Muscle of leg (tissue), 11 donors: ENCODE results near the gene NSD2. TPM values are rescaled to one million over a fixed set of nuclear protein-coding genes. Genes with fewer than 3 reads are reported as not detected.

Experiments used
- DNase-seq: peaks from one replicate; pipeline ENCODE4 v3.0.0; 2013
- H3K27ac ChIP-seq: one replicate; pipeline ENCODE4 v1.5.1; 2013; ENCODE audit warnings: mild to moderate bottlenecking, low read length, control low read depth
- H3K27me3 ChIP-seq: one replicate; pipeline ENCODE4 v1.6.1; 2013; ENCODE audit warnings: low read length; ENCODE audit not compliant: control insufficient read depth, insufficient read depth
- H3K36me3 ChIP-seq: one replicate; pipeline ENCODE4 v1.6.1; 2013; ENCODE audit warnings: low read length; ENCODE audit not compliant: control insufficient read depth, insufficient read depth
- H3K4me1 ChIP-seq: one replicate; pipeline ENCODE4 v1.6.1; 2013; ENCODE audit warnings: low read length; ENCODE audit not compliant: control insufficient read depth, insufficient read depth
- H3K4me3 ChIP-seq: one replicate; pipeline ENCODE4 v1.5.1; 2013; ENCODE audit warnings: low read length, control low read depth
- H3K9me3 ChIP-seq: replicated peaks from 2 replicates; pipeline ENCODE4 v1.6.1; 2013; ENCODE audit warnings: low read depth, low read length; ENCODE audit not compliant: control insufficient read depth
- WGBS: methylation state at CpG from one replicate; pipeline ENCODE4 v1.1.5; 2013; ENCODE audit warnings: missing lambda C conversion rate; ENCODE audit not compliant: insufficient coverage; 5-methylcytosine and 5-hydroxymethylcytosine counted together
- polyA plus RNA-seq, 8 donors: library from polyadenylated mRNA; unstranded; fragments of 120-200 nt; gene quantifications; one replicate each; pipeline versions ENCODE4 v1.2.1 to v1.2.3, GENCODE V29; 2013; ENCODE audit warnings: inconsistent platforms in 1 of 8, low replicate concordance in 1 of 8; ENCODE audit not compliant: insufficient read length in 8 of 8, insufficient read depth in 1 of 8
- total RNA-seq: library from RNA; stranded (reverse); fragments of 120-200 nt; gene quantifications from one replicate; pipeline ENCODE4 v1.2.4, GENCODE V29; 2013

NSD2 gene
- total and polyA plus RNA-seq, 9 donors = 35.7 to 56.5 (median 43.0) TPM

- no peak overlapping the region for H3K4me3 ChIP-seq
- peaks cover under 1% of the 10 kb centered on the region for H3K36me3 ChIP-seq
- peaks cover 5% of the 10 kb centered on the region for H3K4me1 ChIP-seq
- WGBS = no CpG with 5 or more reads among the region's 4 CpGs
- DNase-seq = no peak
- no peaks in the 10 kb centered on the region for H3K9me3 ChIP-seq
- H3K27ac ChIP-seq = no peak overlapping the region
- no peaks in the 10 kb centered on the region for H3K27me3 ChIP-seq
These were observed 2.1 kb downstream of the NSD2 start for GRCh38 chr4:1873291-1873690.

- H3K4me1 ChIP-seq = peaks cover 5% of the 10 kb centered on the region
- H3K36me3 ChIP-seq = peaks cover 5% of the 10 kb centered on the region
- no peak overlapping the region for H3K4me3 ChIP-seq
- H3K27me3 ChIP-seq = no peaks in the 10 kb centered on the region
- H3K9me3 ChIP-seq = no peaks in the 10 kb centered on the region
- 83% methylated on average over 1 of the region's 3 CpGs for WGBS
- DNase-seq = no peak
- H3K27ac ChIP-seq = no peak overlapping the region
These were observed 2.6 kb downstream of the NSD2 start for GRCh38 chr4:1873776-1874175.

GRCh38 chr4:1874201-1874600, 3.0 kb downstream of the NSD2 start:
- Histone ChIP-seq H3K36me3 (peaks cover 7% of the 10 kb centered on the region), H3K27me3 (no peaks in the 10 kb centered on the region), H3K4me1 (peaks cover 5% of the 10 kb centered on the region), H3K4me3 (no peak overlapping the region), H3K27ac (no peak overlapping the region), H3K9me3 (no peaks in the 10 kb centered on the region)
- no peak for DNase-seq
- 80% methylated on average over 1 of the region's 3 CpGs for WGBS

- WGBS = 100% methylated on average over 1 of the region's 4 CpGs
- H3K9me3 ChIP-seq = no peaks in the 10 kb centered on the region
These were observed 8.3 kb downstream of the NSD2 start for GRCh38 chr4:1879485-1879884.

GRCh38 chr4:1880332-1880731, 9.1 kb downstream of the NSD2 start:
- Histone ChIP-seq H3K4me1 (no peaks in the 10 kb centered on the region), H3K27me3 (no peaks in the 10 kb centered on the region), H3K27ac (no peak overlapping the region), H3K9me3 (no peaks in the 10 kb centered on the region), H3K4me3 (no peak overlapping the region), H3K36me3 (peaks cover 7% of the 10 kb centered on the region)
- WGBS = no CpG with 5 or more reads among the region's 1 CpG
- no peak for DNase-seq

More at GRCh38 chr4:1879485-1879884, 8.3 kb downstream of the NSD2 start:
- Histone ChIP-seq H3K4me3 (no peak overlapping the region), H3K27me3 (no peaks in the 10 kb centered on the region), H3K36me3 (peaks cover 7% of the 10 kb centered on the region), H3K4me1 (no peaks in the 10 kb centered on the region), H3K27ac (no peak overlapping the region)
- no peak for DNase-seq

GRCh38 chr4:1882850-1883271, 11.7 kb downstream of the NSD2 start:
- Histone ChIP-seq H3K4me3 (no peak overlapping the region), H3K9me3 (no peaks in the 10 kb centered on the region), H3K4me1 (peaks cover 3% of the 10 kb centered on the region), H3K27ac (no peak overlapping the region), H3K36me3 (peaks cover 7% of the 10 kb centered on the region), H3K27me3 (no peaks in the 10 kb centered on the region)
- DNase-seq = no peak
- 100% methylated on average over 1 of the region's 1 CpG for WGBS

- DNase-seq = no peak
- H3K27ac ChIP-seq = no peak overlapping the region
- H3K27me3 ChIP-seq = no peaks in the 10 kb centered on the region
- H3K36me3 ChIP-seq = peaks cover 4% of the 10 kb centered on the region
- WGBS = 80% methylated on average over 3 of the region's 8 CpGs
- no peaks in the 10 kb centered on the region for H3K9me3 ChIP-seq
- H3K4me3 ChIP-seq = no peak overlapping the region
- H3K4me1 ChIP-seq = peaks cover 3% of the 10 kb centered on the region
These were observed 12.4 kb downstream of the NSD2 start for GRCh38 chr4:1883583-1883982.

GRCh38 chr4:1885414-1885813, 14.2 kb downstream of the NSD2 start:
- Histone ChIP-seq H3K9me3 (no peaks in the 10 kb centered on the region), H3K27ac (no peak overlapping the region), H3K27me3 (no peaks in the 10 kb centered on the region), H3K4me1 (peaks cover 3% of the 10 kb centered on the region), H3K4me3 (no peak overlapping the region), H3K36me3 (no peaks in the 10 kb centered on the region)
- WGBS = no CpG with 5 or more reads among the region's 2 CpGs
- no peak for DNase-seq

- H3K4me1 ChIP-seq = peaks cover 3% of the 10 kb centered on the region
- no peaks in the 10 kb centered on the region for H3K36me3 ChIP-seq
- peak overlapping the region; percentile 13 for H3K27ac ChIP-seq
- H3K9me3 ChIP-seq = no peaks in the 10 kb centered on the region
- no peak for DNase-seq
- no CpG with 5 or more reads among the region's 2 CpGs for WGBS
- no peaks in the 10 kb centered on the region for H3K27me3 ChIP-seq
- H3K4me3 ChIP-seq = no peak overlapping the region
These were observed 15.9 kb downstream of the NSD2 start for GRCh38 chr4:1887052-1887451.

GRCh38 chr4:1890979-1891570, 19.9 kb downstream of the NSD2 start:
- Histone ChIP-seq H3K36me3 (peaks cover 9% of the 10 kb centered on the region), H3K9me3 (no peaks in the 10 kb centered on the region), H3K4me1 (peaks cover 3% of the 10 kb centered on the region), H3K27ac (no peak overlapping the region), H3K27me3 (no peaks in the 10 kb centered on the region), H3K4me3 (no peak overlapping the region)
- DNase-seq = no peak
- WGBS = 91% methylated on average over 5 of the region's 11 CpGs
